ENCODE measurements around the gene GRK5. TPM values are rescaled to one million over a fixed set of nuclear protein-coding genes. Genes with fewer than 3 reads are reported as not detected.

GRK5 gene
- total RNA-seq, 2 experiments from 2014 or later = 23.2 to 29.5 TPM

- CTCF ChIA-PET = interaction anchor here (1.2 to 2.5 kb wide), 2 partner anchors 9 to 85 kb away, joined by 3 to 8 read pairs; no protein-coding TSS in a partner anchor
- DNase-seq = no peak
- H3K4me1 Mint-ChIP-seq = peaks cover 57% of the 10 kb centered on the region
- no peak overlapping the region for H3K4me3 Mint-ChIP-seq
- H3K9me3 Mint-ChIP-seq (ENCODE audit: low read depth) = no peaks in the 10 kb centered on the region
- ATAC-seq = no peak
- H3K27ac Mint-ChIP-seq = no peak overlapping the region
- H3K27me3 Mint-ChIP-seq = no peaks in the 10 kb centered on the region
- peaks cover 10% of the 10 kb centered on the region for H3K36me3 Mint-ChIP-seq
These were observed 84.0 kb downstream of the GRK5 start for GRCh38 chr10:119291223-119291900.

GRCh38 chr10:119292968-119293760, 85.8 kb downstream of the GRK5 start:
- CTCF ChIA-PET = interaction anchor here (0.9 to 1.2 kb wide), 3 partner anchors 12 to 123 kb away, joined by 3 to 6 read pairs (median 3); no protein-coding TSS in a partner anchor
- H3K27me3 Mint-ChIP-seq = no peaks in the 10 kb centered on the region
- DNase-seq (no peak), ATAC-seq (no peak)
- peaks cover 24% of the 10 kb centered on the region for H3K36me3 Mint-ChIP-seq
- no peaks in the 10 kb centered on the region for H3K9me3 Mint-ChIP-seq (ENCODE audit: low read depth)
- H3K27ac Mint-ChIP-seq = peak overlapping the region; percentile 60
- no peak overlapping the region for H3K4me3 Mint-ChIP-seq
- H3K4me1 Mint-ChIP-seq = peaks cover 48% of the 10 kb centered on the region

GRCh38 chr10:119296703-119297102, 89.3 kb downstream of the GRK5 start:
- Mint-ChIP-seq H3K36me3 (peaks cover 20% of the 10 kb centered on the region), H3K27ac (no peak overlapping the region), H3K27me3 (no peaks in the 10 kb centered on the region), H3K4me1 (peaks cover 46% of the 10 kb centered on the region), H3K4me3 (no peak overlapping the region), H3K9me3 (ENCODE audit: low read depth) (no peaks in the 10 kb centered on the region)
- ATAC-seq (no peak), DNase-seq (no peak)
- CTCF ChIA-PET = interaction anchor here (1.1 to 13.5 kb wide), 2 partner anchors 9 to 89 kb away, joined by 5 to 114 read pairs; partner anchors contain the start of gene GRK5

GRCh38 chr10:119297207-119297968, 90.0 kb downstream of the GRK5 start:
- Mint-ChIP-seq H3K27ac (no peak overlapping the region), H3K4me1 (peaks cover 49% of the 10 kb centered on the region), H3K27me3 (no peaks in the 10 kb centered on the region), H3K9me3 (ENCODE audit: low read depth) (no peaks in the 10 kb centered on the region), H3K36me3 (peaks cover 20% of the 10 kb centered on the region), H3K4me3 (no peak overlapping the region)
- ATAC-seq = no peak
- CTCF ChIA-PET = interaction anchor here (0.5 to 13.5 kb wide), 3 partner anchors 8 to 202 kb away, joined by 3 to 114 read pairs (median 5); partner anchors contain the start of gene GRK5
- DNase-seq = no peak

- ATAC-seq (no peak), DNase-seq (no peak)
- peak overlapping the region; percentile 10 for H3K27ac Mint-ChIP-seq
- peaks cover 20% of the 10 kb centered on the region for H3K36me3 Mint-ChIP-seq
- peaks cover 51% of the 10 kb centered on the region for H3K4me1 Mint-ChIP-seq
- H3K4me3 Mint-ChIP-seq = no peak overlapping the region
- CTCF ChIA-PET = interaction anchor here (2.8 to 13.5 kb wide), 2 partner anchors 9 to 91 kb away, joined by 8 to 114 read pairs; partner anchors contain the start of gene GRK5
- no peaks in the 10 kb centered on the region for H3K9me3 Mint-ChIP-seq (ENCODE audit: low read depth)
- H3K27me3 Mint-ChIP-seq = no peaks in the 10 kb centered on the region
These were observed 91.4 kb downstream of the GRK5 start for GRCh38 chr10:119298810-119299209.

GRCh38 chr10:119299531-119299930, 92.2 kb downstream of the GRK5 start:
- no peaks in the 10 kb centered on the region for H3K9me3 Mint-ChIP-seq (ENCODE audit: low read depth)
- no peak for ATAC-seq
- no peaks in the 10 kb centered on the region for H3K27me3 Mint-ChIP-seq
- DNase-seq = no peak
- H3K27ac Mint-ChIP-seq = peak overlapping the region; percentile 95
- no peak overlapping the region for H3K4me3 Mint-ChIP-seq
- peaks cover 57% of the 10 kb centered on the region for H3K4me1 Mint-ChIP-seq
- H3K36me3 Mint-ChIP-seq = peaks cover 20% of the 10 kb centered on the region
- CTCF ChIA-PET = interaction anchor here (0.9 to 13.5 kb wide), 3 partner anchors 9 to 92 kb away, joined by 3 to 114 read pairs (median 8); partner anchors contain the start of gene GRK5

GRCh38 chr10:119301397-119301796, 94.0 kb downstream of the GRK5 start:
- DNase-seq (peak; percentile 90), ATAC-seq (peak; percentile 68)
- peak overlapping the region; percentile 95 for H3K27ac Mint-ChIP-seq
- H3K4me1 Mint-ChIP-seq = peaks cover 76% of the 10 kb centered on the region
- no peaks in the 10 kb centered on the region for H3K27me3 Mint-ChIP-seq
- CTCF ChIA-PET = interaction anchor here (1.1 to 13.5 kb wide), 7 partner anchors 10 to 94 kb away, joined by 3 to 114 read pairs (median 6); partner anchors contain the start of gene GRK5
- H3K9me3 Mint-ChIP-seq (ENCODE audit: low read depth) = no peaks in the 10 kb centered on the region
- peaks cover 13% of the 10 kb centered on the region for H3K36me3 Mint-ChIP-seq
- peak overlapping the region; percentile 56 for H3K4me3 Mint-ChIP-seq

- Mint-ChIP-seq H3K4me3 (no peak overlapping the region), H3K36me3 (peaks cover 8% of the 10 kb centered on the region), H3K27ac (peak overlapping the region; percentile 95), H3K9me3 (ENCODE audit: low read depth) (no peaks in the 10 kb centered on the region), H3K27me3 (no peaks in the 10 kb centered on the region), H3K4me1 (peaks cover 83% of the 10 kb centered on the region)
- CTCF ChIA-PET = interaction anchor here (0.8 to 13.5 kb wide), 6 partner anchors 9 to 95 kb away, joined by 3 to 114 read pairs (median 5); partner anchors contain the start of gene GRK5
- no peak for ATAC-seq
- DNase-seq = no peak
These were observed 94.8 kb downstream of the GRK5 start for GRCh38 chr10:119302172-119302571.

GRCh38 chr10:119302591-119303253, 95.4 kb downstream of the GRK5 start:
- CTCF ChIA-PET = interaction anchor here (0.8 to 13.5 kb wide), 5 partner anchors 9 to 95 kb away, joined by 3 to 114 read pairs (median 6); partner anchors contain the start of gene GRK5
- H3K4me1 Mint-ChIP-seq = peaks cover 89% of the 10 kb centered on the region
- no peak for ATAC-seq
- H3K9me3 Mint-ChIP-seq (ENCODE audit: low read depth) = no peaks in the 10 kb centered on the region
- peak overlapping the region; percentile 95 for H3K27ac Mint-ChIP-seq
- DNase-seq = no peak
- peaks cover 3% of the 10 kb centered on the region for H3K36me3 Mint-ChIP-seq
- no peaks in the 10 kb centered on the region for H3K27me3 Mint-ChIP-seq
- no peak overlapping the region for H3K4me3 Mint-ChIP-seq

- peak overlapping the region; percentile 52 for H3K27ac Mint-ChIP-seq
- CTCF ChIA-PET = interaction anchor here (3.6 to 13.5 kb wide), 2 partner anchors 31 to 96 kb away, joined by 30 to 114 read pairs; partner anchors contain the start of gene GRK5
- no peaks in the 10 kb centered on the region for H3K36me3 Mint-ChIP-seq
- no peaks in the 10 kb centered on the region for H3K9me3 Mint-ChIP-seq (ENCODE audit: low read depth)
- DNase-seq (no peak), ATAC-seq (no peak)
- no peak overlapping the region for H3K4me3 Mint-ChIP-seq
- peaks cover 84% of the 10 kb centered on the region for H3K4me1 Mint-ChIP-seq
- H3K27me3 Mint-ChIP-seq = no peaks in the 10 kb centered on the region
These were observed 96.5 kb downstream of the GRK5 start for GRCh38 chr10:119303886-119304285.

- Mint-ChIP-seq H3K36me3 (no peaks in the 10 kb centered on the region), H3K27me3 (peaks cover under 1% of the 10 kb centered on the region)
- CTCF ChIA-PET = interaction anchor here (1.9 to 13.5 kb wide), 3 partner anchors 12 to 97 kb away, joined by 6 to 114 read pairs (median 30); partner anchors contain the start of gene GRK5
These were observed 97.2 kb downstream of the GRK5 start for GRCh38 chr10:119304541-119304940.

More at GRCh38 chr10:119304541-119304940, 97.2 kb downstream of the GRK5 start:
- H3K4me1 Mint-ChIP-seq = peaks cover 85% of the 10 kb centered on the region
- no peaks in the 10 kb centered on the region for H3K9me3 Mint-ChIP-seq (ENCODE audit: low read depth)
- H3K27ac Mint-ChIP-seq = peak overlapping the region; percentile 99
- H3K4me3 Mint-ChIP-seq = no peak overlapping the region
- ATAC-seq (no peak), DNase-seq (no peak)

Data from activated CD8-positive, alpha-beta memory T cell treated with anti-CD3 and anti-CD28 coated beads, Interleukin-2, amount 10 ng/mL, durations not matched to agents 7 days and 5 days (primary cell).